ENCODE results near the gene SF3B4.
A peak's percentile ranks its signal among the peaks of the same experiment; 100 is the strongest.

SF3B4 gene

GRCh38 chr1:149888247-149888998 lies 39.2 kb downstream of the SF3B4 start:
- TF ChIP-seq CTCF (IDR thresholded peaks at IDR 0.05; ENCODE audit: borderline replicate concordance, insufficient read depth, low read depth, low read length), result peak; percentile 63; the same call in 1 of the 2 replicates
- peak overlapping the region; percentile 43 for H3K4me3 ChIP-seq (ENCODE audit: low read depth, low read length)

DNA sequence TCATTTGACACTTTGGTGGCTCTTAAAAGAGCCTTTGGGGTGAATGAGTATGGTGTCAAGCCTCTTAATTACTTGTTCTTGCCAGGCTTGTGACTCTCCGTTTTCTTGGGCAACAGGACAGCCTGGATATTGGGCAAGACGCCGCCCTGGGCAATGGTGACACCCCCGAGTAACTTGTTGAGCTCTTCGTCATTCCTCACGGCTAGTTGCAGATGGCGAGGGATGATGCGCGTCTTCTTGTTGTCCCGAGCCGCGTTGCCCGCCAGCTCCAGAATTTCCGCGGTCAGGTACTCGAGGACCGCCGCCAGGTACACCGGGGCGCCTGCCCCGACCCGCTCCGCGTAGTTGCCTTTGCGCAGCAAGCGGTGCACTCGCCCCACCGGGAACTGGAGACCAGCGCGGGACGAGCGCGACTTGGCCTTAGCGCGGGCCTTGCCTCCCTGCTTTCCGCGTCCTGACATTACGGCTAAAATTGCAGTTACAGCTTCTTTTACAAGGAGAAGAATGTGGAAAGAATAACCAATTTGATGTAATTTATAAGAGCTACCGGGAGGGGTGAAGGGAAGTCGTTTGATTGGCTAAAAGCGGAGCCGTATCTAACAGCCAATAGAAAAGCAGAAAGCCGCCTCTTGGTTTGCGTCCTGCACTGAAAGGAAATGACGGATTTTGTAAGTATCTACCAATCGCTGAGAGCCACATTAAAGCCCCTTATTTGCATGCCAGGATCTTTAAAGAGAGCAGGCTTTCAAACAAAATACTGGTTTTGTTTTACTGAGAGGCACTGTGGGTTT lies 40.0 kb downstream of the SF3B4 start:
- no peak for TF ChIP-seq CTCF (IDR thresholded peaks at IDR 0.05; ENCODE audit: borderline replicate concordance, insufficient read depth, low read depth, low read length)
- H3K4me3 ChIP-seq (ENCODE audit: low read depth, low read length), result peak overlapping the region; percentile 75

DNA sequence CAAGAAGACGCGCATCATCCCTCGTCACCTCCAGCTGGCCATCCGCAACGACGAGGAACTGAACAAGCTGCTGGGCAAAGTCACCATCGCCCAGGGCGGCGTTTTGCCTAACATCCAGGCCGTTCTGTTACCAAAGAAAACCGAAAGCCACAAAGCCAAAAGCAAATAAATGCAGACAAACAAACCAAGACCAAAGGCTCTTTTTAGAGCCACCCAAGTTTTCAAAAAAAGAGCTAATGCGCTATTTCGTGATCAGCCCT lies 40.5 kb downstream of the SF3B4 start:
- H3K4me3 ChIP-seq (ENCODE audit: low read depth, low read length), result peak overlapping the region; percentile 75

GRCh38 chr1:149886396-149887195 lies 41.0 kb downstream of the SF3B4 start:
- peak overlapping the region; percentile 75 for H3K4me3 ChIP-seq (ENCODE audit: low read depth, low read length)
- no peak for TF ChIP-seq CTCF (IDR thresholded peaks at IDR 0.05; ENCODE audit: borderline replicate concordance, insufficient read depth, low read depth, low read length)

DNA sequence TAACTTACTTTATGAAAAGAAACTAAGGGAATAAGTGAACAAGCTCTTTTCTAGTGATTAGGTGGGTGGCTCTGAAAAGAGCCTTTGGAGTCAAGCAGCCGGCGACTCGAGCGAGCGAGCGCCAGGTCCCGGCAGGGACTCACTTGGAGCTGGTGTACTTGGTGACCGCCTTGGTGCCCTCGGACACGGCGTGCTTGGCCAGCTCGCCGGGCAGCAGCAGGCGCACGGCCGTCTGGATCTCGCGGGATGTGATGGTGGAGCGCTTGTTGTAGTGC lies 41.5 kb downstream of the SF3B4 start:
- H3K4me3 ChIP-seq (ENCODE audit: low read depth, low read length), result peak overlapping the region; percentile 53

DNA sequence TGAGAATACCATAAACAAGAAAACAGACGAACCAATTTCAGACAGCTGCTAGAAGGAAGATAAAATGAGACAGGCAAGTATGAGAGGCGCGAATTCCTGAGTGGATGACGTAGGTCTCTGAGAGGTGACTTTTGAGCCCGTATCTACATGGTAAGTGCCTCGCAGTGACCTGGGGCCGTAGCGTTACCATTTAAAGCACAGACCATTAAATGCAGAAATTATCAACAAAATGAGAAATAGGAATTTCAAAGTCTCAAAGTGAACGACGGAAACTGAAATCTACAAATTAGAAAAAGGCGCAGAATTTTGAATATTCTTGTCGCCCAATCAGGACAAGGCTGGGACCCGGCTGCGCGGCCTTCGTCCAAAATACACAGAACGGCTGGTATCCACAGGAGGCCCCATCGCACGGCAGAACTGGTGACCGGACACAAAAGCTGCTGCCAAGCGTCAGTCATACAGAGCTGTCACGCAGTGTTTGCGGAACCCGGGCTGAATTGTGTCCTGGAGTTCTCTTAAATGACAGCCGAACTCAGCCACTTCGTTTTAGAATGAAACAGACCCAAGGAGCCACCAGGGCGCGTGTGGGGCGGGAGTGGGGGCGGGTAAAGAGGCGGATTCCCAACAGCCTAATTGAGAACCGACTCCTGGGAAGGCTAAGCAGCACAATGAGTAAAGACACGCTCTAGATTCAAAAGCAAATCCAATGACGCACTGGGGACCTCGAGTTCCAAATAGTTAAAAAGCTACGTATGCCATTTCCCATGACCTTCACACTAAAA lies 42.1 kb downstream of the SF3B4 start:
- no peak for TF ChIP-seq CTCF (IDR thresholded peaks at IDR 0.05; ENCODE audit: borderline replicate concordance, insufficient read depth, low read depth, low read length)
- peak overlapping the region; percentile 53 for H3K4me3 ChIP-seq (ENCODE audit: low read depth, low read length)

- peak overlapping the region; percentile 53 for H3K4me3 ChIP-seq (ENCODE audit: low read depth, low read length)
- no peak for TF ChIP-seq CTCF (IDR thresholded peaks at IDR 0.05; ENCODE audit: borderline replicate concordance, insufficient read depth, low read depth, low read length)
These were observed 42.9 kb downstream of the SF3B4 start for GRCh38 chr1:149884433-149885338.

Data from GM12875 (cell line).